Ascending aorta (tissue), 2 donors: ENCODE results near the gene AKR1A1. TPM values are rescaled to one million over a fixed set of nuclear protein-coding genes. Genes with fewer than 3 reads are reported as not detected.
A peak's percentile ranks its signal among the peaks of the same experiment; 100 is the strongest.
"Not testable (repeated sequence)": the region's sequence is repeated elsewhere in the genome, so short reads cannot be mapped to it uniquely, and the experiment has no call there.

ENCODE experiments used
- DNase-seq, 2 donors: peaks; one replicate each; pipeline ENCODE4 v3.0.0-alpha.2; 2019; ENCODE audit warnings: low spot score in 2 of 2
- H3K27ac ChIP-seq, 2 donors: fragments of 200-600 bp; sonication (generic); one replicate each; pipeline ENCODE4 v1.5.1; 2016 to 2017; ENCODE audit warnings: mild to moderate bottlenecking in 1 of 2
- H3K27me3 ChIP-seq: fragments of 200-600 bp; sonication (generic); one replicate; pipeline ENCODE4 v1.5.1; 2017
- H3K36me3 ChIP-seq, 2 donors: fragments of 200-600 bp; sonication (generic); one replicate each; pipeline ENCODE4 v1.5.1; 2016
- H3K4me1 ChIP-seq, 2 donors: fragments of 200-600 bp; sonication (generic); one replicate each; pipeline ENCODE4 v1.5.1; 2016 to 2017; ENCODE audit warnings: mild to moderate bottlenecking in 1 of 2
- H3K4me3 ChIP-seq, 2 donors: fragments of 200-600 bp; sonication (generic); one replicate each; pipeline ENCODE4 v1.5.1; 2016 to 2017; ENCODE audit warnings: mild to moderate bottlenecking in 1 of 2
- H3K9me3 ChIP-seq, 2 donors: fragments of 200-600 bp; sonication (generic); one replicate each; pipeline ENCODE4 v1.5.1; 2016
- intact Hi-C: fragments of 100-400 bp; cut with DNase I; formaldehyde crosslinking; loops from one replicate; pipeline ENCODE4 v1.15.1; 2023
- total RNA-seq: library from RNA; depleted of rRNA; stranded (reverse); fragments of >200 nt; gene quantifications from one replicate; pipeline ENCODE4 v1.1.0, GENCODE V29; 2016
- TF ChIP-seq, protein P1 (sequence below), 3 experiments: fragments of 200-600 bp in 2 of 3; fragments of 450-650 bp in 1 of 3; sonication (generic) in 2 of 3; IDR thresholded peaks; one replicate each; pipeline ENCODE4 v1.5.1; 2016 to 2019; ENCODE audit warnings: antibody characterized with exemption in 3 of 3, mild to moderate bottlenecking in 1 of 3, moderate library complexity in 1 of 3

AKR1A1 gene
- total RNA-seq, 1 donor from 2014 or later, result 77.5 TPM

DNA sequence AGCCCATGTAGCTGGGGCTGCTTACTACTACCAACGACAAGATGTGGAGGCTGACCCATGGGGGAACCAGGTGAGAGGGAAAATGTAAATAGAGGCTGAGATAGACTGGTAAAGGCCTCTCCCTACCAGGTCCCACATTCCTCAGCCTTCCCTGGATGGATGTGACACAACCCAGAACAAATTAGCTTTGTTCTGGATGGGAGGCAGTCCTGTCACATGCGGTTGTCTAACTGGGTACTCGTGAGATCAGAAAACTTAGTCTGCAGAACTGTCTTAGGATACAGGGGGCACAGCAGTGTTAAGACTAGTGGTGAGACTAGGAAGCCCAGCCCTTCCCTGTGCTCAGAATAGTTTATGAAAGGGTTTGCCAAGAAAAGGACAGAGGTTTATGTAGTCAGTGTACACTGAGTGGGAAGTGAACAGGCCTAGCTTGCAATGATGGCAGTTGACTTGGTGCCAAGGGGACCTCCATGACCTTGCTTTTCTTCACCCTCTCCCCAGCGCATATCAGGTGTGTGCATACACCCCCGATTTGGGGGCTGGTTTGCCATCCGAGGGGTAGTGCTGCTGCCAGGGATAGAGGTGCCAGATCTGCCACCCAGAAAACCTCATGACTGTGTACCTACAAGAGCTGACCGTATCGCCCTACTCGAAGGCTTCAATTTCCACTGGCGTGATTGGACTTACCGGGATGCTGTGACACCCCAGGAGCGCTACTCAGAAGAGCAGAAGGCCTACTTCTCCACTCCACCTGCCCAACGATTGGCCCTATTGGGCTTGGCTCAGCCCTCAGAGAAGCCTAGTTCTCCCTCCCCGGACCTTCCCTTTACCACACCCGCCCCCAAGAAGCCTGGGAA lies 42.1 kb upstream of the AKR1A1 start:
- Histone ChIP-seq H3K36me3 (peaks cover 46 to 47% of the 10 kb centered on the region in 2 donors), H3K4me3 (no peak overlapping the region), H3K9me3 (no peaks in the 10 kb centered on the region), H3K27me3 (no peaks in the 10 kb centered on the region), H3K4me1 (no peaks in the 10 kb centered on the region), H3K27ac (no peak overlapping the region)
- TF ChIP-seq, protein P1, sequence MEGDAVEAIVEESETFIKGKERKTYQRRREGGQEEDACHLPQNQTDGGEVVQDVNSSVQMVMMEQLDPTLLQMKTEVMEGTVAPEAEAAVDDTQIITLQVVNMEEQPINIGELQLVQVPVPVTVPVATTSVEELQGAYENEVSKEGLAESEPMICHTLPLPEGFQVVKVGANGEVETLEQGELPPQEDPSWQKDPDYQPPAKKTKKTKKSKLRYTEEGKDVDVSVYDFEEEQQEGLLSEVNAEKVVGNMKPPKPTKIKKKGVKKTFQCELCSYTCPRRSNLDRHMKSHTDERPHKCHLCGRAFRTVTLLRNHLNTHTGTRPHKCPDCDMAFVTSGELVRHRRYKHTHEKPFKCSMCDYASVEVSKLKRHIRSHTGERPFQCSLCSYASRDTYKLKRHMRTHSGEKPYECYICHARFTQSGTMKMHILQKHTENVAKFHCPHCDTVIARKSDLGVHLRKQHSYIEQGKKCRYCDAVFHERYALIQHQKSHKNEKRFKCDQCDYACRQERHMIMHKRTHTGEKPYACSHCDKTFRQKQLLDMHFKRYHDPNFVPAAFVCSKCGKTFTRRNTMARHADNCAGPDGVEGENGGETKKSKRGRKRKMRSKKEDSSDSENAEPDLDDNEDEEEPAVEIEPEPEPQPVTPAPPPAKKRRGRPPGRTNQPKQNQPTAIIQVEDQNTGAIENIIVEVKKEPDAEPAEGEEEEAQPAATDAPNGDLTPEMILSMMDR (IDR thresholded peaks at IDR 0.05), result no peak
- DNase-seq, result no peak
- intact Hi-C loops, result no loop called here

DNA sequence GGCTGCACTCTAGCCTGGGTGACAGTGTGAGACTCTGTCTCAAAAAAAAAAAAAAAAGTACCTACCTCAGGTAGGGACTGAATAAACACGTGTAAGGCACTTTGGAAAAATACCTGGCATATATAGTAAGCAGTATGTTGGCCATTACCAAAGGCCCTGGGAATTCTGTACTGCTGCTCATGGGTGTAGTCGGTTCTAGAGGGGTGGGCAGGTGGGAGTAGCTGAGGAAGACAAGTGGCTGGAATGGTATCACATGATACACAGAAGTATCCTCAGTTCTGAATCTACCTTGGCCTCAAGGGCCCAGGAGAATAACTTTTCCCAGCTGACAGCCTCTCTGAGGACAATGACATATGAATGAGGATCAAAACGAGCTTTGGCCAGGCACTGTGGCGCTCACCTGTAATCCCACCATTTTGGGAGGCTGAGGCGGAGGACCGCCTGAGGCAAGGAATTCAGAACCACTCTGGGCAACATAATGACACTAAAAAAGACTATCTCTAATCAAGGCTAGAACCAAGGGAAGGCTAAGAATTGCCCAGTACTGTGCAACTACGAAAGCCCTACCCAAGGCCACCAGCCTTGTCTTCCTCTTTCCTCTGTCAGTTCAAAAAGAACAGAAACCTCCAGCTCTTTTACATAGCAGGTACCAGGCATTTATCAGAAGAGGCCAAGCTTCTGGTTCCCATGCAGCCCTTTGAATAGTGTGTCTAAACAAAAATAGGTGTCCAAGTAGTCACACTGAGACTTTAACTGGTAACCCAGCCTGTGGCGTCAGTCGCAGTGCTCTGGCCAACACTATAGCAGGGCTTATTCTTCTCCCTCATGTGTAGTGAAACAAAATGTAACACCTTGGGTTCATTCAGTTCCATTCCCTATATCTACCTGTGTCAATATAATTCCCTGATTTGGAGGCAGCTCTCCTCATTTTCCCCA lies 40.3 kb upstream of the AKR1A1 start:
- Histone ChIP-seq H3K4me3 (no peak overlapping the region), H3K4me1 (no peaks in the 10 kb centered on the region), H3K27me3 (no peaks in the 10 kb centered on the region), H3K9me3 (no peaks in the 10 kb centered on the region), H3K36me3 (peaks cover 62 to 64% of the 10 kb centered on the region in 2 donors), H3K27ac (no peak overlapping the region)
- TF ChIP-seq, protein P1 (IDR thresholded peaks at IDR 0.05), result no peak
- intact Hi-C loops, result no loop called here
- no peak for DNase-seq

DNA sequence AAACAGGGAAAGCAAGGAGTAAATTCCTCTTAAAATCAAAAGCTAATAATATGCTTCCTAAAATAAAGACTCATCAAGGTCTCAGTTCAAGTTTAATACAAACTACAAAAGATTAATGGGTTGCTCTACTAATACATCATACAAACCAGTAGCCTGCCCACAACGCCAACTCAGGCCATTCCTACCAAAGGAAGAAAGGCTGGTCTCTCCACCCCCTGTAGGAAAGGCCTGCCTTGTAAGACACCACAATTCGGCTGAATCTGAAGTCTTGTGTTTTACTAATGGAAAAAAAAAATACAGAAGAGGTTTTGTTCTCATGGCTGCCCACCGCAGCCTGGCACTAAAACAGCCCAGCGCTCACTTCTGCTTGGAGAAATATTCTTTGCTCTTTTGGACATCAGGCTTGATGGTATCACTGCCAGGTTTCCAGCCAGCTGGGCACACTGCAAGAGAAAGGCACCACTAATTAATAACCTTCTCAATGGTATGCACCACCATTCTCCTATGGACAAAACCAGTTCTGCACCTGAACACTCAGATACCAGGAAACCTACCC lies 39.6 kb upstream of the AKR1A1 start:
- no peaks in the 10 kb centered on the region for H3K9me3 ChIP-seq
- TF ChIP-seq, protein P1 (IDR thresholded peaks at IDR 0.05), result no peak
- intact Hi-C loops, result no loop called here
- no peaks in the 10 kb centered on the region for H3K27me3 ChIP-seq
- no peak overlapping the region for H3K4me3 ChIP-seq
- peaks cover 68 to 70% of the 10 kb centered on the region in 2 donors for H3K36me3 ChIP-seq
- H3K4me1 ChIP-seq, result no peaks in the 10 kb centered on the region
- DNase-seq, result no peak
- H3K27ac ChIP-seq, result no peak overlapping the region

DNA sequence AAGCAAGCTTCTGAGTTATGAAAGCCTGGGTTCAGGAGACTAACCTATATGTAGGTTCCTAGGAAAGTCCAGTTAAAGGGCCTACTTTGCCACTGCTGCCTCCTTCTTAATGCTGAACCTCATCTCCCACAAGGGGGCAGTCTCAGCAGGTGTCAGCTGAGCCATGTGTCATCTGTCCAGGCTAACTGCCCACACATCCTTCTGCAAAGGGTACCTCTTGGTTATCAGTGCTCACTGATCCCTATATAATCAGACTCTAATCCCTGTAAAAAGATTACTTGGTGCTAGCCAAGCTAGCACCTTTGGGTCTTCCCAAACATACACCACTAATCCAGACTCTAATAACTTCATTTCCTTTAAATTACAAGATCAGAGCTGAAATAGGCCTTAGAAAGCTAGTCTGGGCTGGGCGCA lies 38.0 kb upstream of the AKR1A1 start:
- H3K9me3 ChIP-seq, result no peaks in the 10 kb centered on the region
- intact Hi-C loops, result loop anchor here (1.0 kb wide), 1 partner anchor 58 kb away; no protein-coding TSS in a partner anchor
- TF ChIP-seq, protein P1 (IDR thresholded peaks at IDR 0.05), result peak; percentile 41 to 61 (median 45)
- H3K27ac ChIP-seq, result no peak overlapping the region
- no peak overlapping the region for H3K4me3 ChIP-seq
- H3K4me1 ChIP-seq, result no peaks in the 10 kb centered on the region
- peak in 1 of 2 donors; percentile 71 for DNase-seq
- H3K36me3 ChIP-seq, result peaks cover 79 to 84% of the 10 kb centered on the region in 2 donors
- no peaks in the 10 kb centered on the region for H3K27me3 ChIP-seq

DNA sequence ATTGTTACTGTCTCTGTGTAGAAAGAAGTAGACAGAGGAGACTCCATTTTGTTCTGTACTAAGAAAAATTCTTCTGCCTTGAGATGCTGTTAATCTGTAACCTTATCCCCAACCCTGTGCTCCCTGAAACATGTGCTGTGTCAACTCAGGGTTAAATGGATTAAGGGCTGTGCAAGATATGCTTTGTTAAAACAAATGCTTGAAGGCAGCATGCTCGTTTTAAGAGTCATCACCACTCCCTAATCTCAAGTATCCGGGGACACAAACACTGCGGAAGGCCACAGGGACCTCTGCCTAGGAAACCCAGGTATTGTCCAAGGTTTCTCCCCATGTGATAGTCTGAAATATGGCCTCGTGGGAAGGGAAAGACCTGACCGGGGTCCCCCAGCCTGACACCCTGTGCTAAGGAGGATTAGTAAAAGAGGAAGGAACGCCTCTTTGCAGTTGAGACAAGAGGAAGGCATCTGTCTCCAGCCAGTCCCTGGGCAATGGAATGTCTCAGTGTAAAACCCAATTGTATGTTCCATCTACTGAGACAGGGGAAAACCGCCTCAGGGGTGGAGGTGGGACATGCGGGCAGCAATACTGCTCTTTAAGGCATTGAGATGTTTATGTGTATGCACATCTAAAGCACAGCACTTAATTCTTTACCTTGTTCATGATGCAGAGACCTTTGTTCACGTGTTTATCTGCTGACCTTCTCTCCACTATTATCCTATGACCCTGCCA lies 36.9 kb upstream of the AKR1A1 start:
- H3K27ac ChIP-seq, H3K27me3 ChIP-seq, intact Hi-C loops, H3K4me1 ChIP-seq, H3K9me3 ChIP-seq, H3K4me3 ChIP-seq, DNase-seq: not testable (repeated sequence)
- peaks cover 82 to 93% of the 10 kb centered on the region in 2 donors for H3K36me3 ChIP-seq
